Measurements from ENCODE around the gene DDAH1.
A peak's percentile ranks its signal among the peaks of the same experiment; 100 is the strongest.

The DDAH1 gene

GRCh38 chr1:85344256-85344694 is 120.7 kb downstream of the DDAH1 start:
- Histone ChIP-seq H3K79me2 (ENCODE audit: insufficient read depth, low read length) (no peaks in the 10 kb centered on the region), H3K27ac (ENCODE audit: low read length) (no peak overlapping the region), H2AFZ (ENCODE audit: low read depth, low read length) (no peak overlapping the region), H3K4me2 (ENCODE audit: insufficient read depth, low read length) (no peak overlapping the region), H3K4me1 (ENCODE audit: insufficient read depth, low read length) (no peaks in the 10 kb centered on the region), H4K20me1 (ENCODE audit: insufficient read depth, low read length) (no peaks in the 10 kb centered on the region), H3K27me3 (ENCODE audit: insufficient read depth, low read length, poor library complexity) (no peaks in the 10 kb centered on the region), H3K9me3 (ENCODE audit: insufficient read depth, low read length, severe bottlenecking) (no peaks in the 10 kb centered on the region), H3K36me3 (ENCODE audit: insufficient read depth, low read length) (no peaks in the 10 kb centered on the region), H3K4me3 (ENCODE audit: low read depth in 1 of 2, low read length in 2 of 2) (no peak overlapping the region), H3K9ac (ENCODE audit: low read depth, low read length) (no peak overlapping the region)
- ATAC-seq (ENCODE audit: insufficient read depth, low read depth): no peak
- no peak for TF ChIP-seq EZH2 (IDR thresholded peaks at IDR 0.05; ENCODE audit: borderline replicate concordance, low read depth, low read length, severe bottlenecking)
- peak; percentile 19 for TF ChIP-seq CTCF (IDR thresholded peaks at IDR 0.05; ENCODE audit: borderline replicate concordance, extremely low read depth, low read length, poor library complexity, severe bottlenecking)
- no peak for DNase-seq

- Histone ChIP-seq H3K27ac (ENCODE audit: low read length) (no peak overlapping the region), H3K9me3 (ENCODE audit: insufficient read depth, low read length, severe bottlenecking) (no peaks in the 10 kb centered on the region), H3K36me3 (ENCODE audit: insufficient read depth, low read length) (no peaks in the 10 kb centered on the region), H2AFZ (ENCODE audit: low read depth, low read length) (no peak overlapping the region), H3K9ac (ENCODE audit: low read depth, low read length) (no peak overlapping the region), H3K4me2 (ENCODE audit: insufficient read depth, low read length) (no peak overlapping the region), H3K4me3 (ENCODE audit: low read depth in 1 of 2, low read length in 2 of 2) (no peak overlapping the region), H3K27me3 (ENCODE audit: insufficient read depth, low read length, poor library complexity) (no peaks in the 10 kb centered on the region), H4K20me1 (ENCODE audit: insufficient read depth, low read length) (no peaks in the 10 kb centered on the region), H3K4me1 (ENCODE audit: insufficient read depth, low read length) (no peaks in the 10 kb centered on the region), H3K79me2 (ENCODE audit: insufficient read depth, low read length) (no peaks in the 10 kb centered on the region)
- no peak for ATAC-seq (ENCODE audit: insufficient read depth, low read depth)
- TF ChIP-seq EZH2 (IDR thresholded peaks at IDR 0.05; ENCODE audit: borderline replicate concordance, low read depth, low read length, severe bottlenecking) (no peak), CTCF (IDR thresholded peaks at IDR 0.05; ENCODE audit: borderline replicate concordance, extremely low read depth, low read length, poor library complexity, severe bottlenecking) (no peak)
- DNase-seq: no peak
Measured at GRCh38 chr1:85343612-85344255, 121.2 kb downstream of the DDAH1 start.

GRCh38 chr1:85343213-85343611 is 121.7 kb downstream of the DDAH1 start:
- H2AFZ ChIP-seq (ENCODE audit: low read depth, low read length): no peak overlapping the region
- no peaks in the 10 kb centered on the region for H3K27me3 ChIP-seq (ENCODE audit: insufficient read depth, low read length, poor library complexity)
- no peaks in the 10 kb centered on the region for H3K9me3 ChIP-seq (ENCODE audit: insufficient read depth, low read length, severe bottlenecking)
- no peaks in the 10 kb centered on the region for H3K79me2 ChIP-seq (ENCODE audit: insufficient read depth, low read length)
- H3K27ac ChIP-seq (ENCODE audit: low read length): no peak overlapping the region
- no peaks in the 10 kb centered on the region for H4K20me1 ChIP-seq (ENCODE audit: insufficient read depth, low read length)
- no peak overlapping the region for H3K4me3 ChIP-seq (ENCODE audit: low read depth in 1 of 2, low read length in 2 of 2)
- H3K4me2 ChIP-seq (ENCODE audit: insufficient read depth, low read length): no peak overlapping the region
- no peaks in the 10 kb centered on the region for H3K36me3 ChIP-seq (ENCODE audit: insufficient read depth, low read length)
- no peaks in the 10 kb centered on the region for H3K4me1 ChIP-seq (ENCODE audit: insufficient read depth, low read length)
- H3K9ac ChIP-seq (ENCODE audit: low read depth, low read length): no peak overlapping the region
- no peak for DNase-seq
- no peak for TF ChIP-seq EZH2 (IDR thresholded peaks at IDR 0.05; ENCODE audit: borderline replicate concordance, low read depth, low read length, severe bottlenecking)
- TF ChIP-seq CTCF (IDR thresholded peaks at IDR 0.05; ENCODE audit: borderline replicate concordance, extremely low read depth, low read length, poor library complexity, severe bottlenecking): no peak
- ATAC-seq (ENCODE audit: insufficient read depth, low read depth): no peak
